ENCODE measurements around the gene TRERF1.

Gene TRERF1

GRCh38 chr6:42420741-42421140, 31.0 kb downstream of the TRERF1 start:
- H3K27ac Mint-ChIP-seq, result no peak overlapping the region
- peaks cover 76% of the 10 kb centered on the region for H3K4me1 Mint-ChIP-seq (ENCODE audit: low read depth)
- DNase-seq, result no peak
- peaks cover 4% of the 10 kb centered on the region for H3K36me3 Mint-ChIP-seq (ENCODE audit: low read depth)
- H3K27me3 Mint-ChIP-seq, result no peaks in the 10 kb centered on the region
- H3K9me3 Mint-ChIP-seq, result no peaks in the 10 kb centered on the region
- H3K4me3 Mint-ChIP-seq, result no peak overlapping the region

GRCh38 chr6:42419490-42420280, 32.0 kb downstream of the TRERF1 start:
- no peak for DNase-seq
- Mint-ChIP-seq H3K27ac (peak overlapping the region; percentile 0), H3K9me3 (no peaks in the 10 kb centered on the region), H3K4me3 (no peak overlapping the region), H3K27me3 (no peaks in the 10 kb centered on the region), H3K36me3 (ENCODE audit: low read depth) (peaks cover 4% of the 10 kb centered on the region), H3K4me1 (ENCODE audit: low read depth) (peaks cover 77% of the 10 kb centered on the region)

- H3K4me3 Mint-ChIP-seq, result no peak overlapping the region
These were observed 33.0 kb downstream of the TRERF1 start for GRCh38 chr6:42418724-42419123.

GRCh38 chr6:42417641-42418112, 34.0 kb downstream of the TRERF1 start:
- Mint-ChIP-seq H3K9me3 (no peaks in the 10 kb centered on the region), H3K27ac (peak overlapping the region; percentile 81)
- DNase-seq, result no peak

More at GRCh38 chr6:42418724-42419123, 33.0 kb downstream of the TRERF1 start:
- H3K36me3 Mint-ChIP-seq (ENCODE audit: low read depth), result peaks cover 4% of the 10 kb centered on the region
- no peak for DNase-seq
- H3K27ac Mint-ChIP-seq, result no peak overlapping the region
- no peaks in the 10 kb centered on the region for H3K9me3 Mint-ChIP-seq
- peaks cover 77% of the 10 kb centered on the region for H3K4me1 Mint-ChIP-seq (ENCODE audit: low read depth)
- no peaks in the 10 kb centered on the region for H3K27me3 Mint-ChIP-seq

GRCh38 chr6:42411406-42411805, 40.3 kb downstream of the TRERF1 start:
- DNase-seq, result peak; percentile 25
- Mint-ChIP-seq H3K4me3 (no peak overlapping the region), H3K9me3 (no peaks in the 10 kb centered on the region), H3K27me3 (no peaks in the 10 kb centered on the region), H3K36me3 (ENCODE audit: low read depth) (peaks cover 9% of the 10 kb centered on the region), H3K27ac (peak overlapping the region; percentile 6), H3K4me1 (ENCODE audit: low read depth) (peaks cover 69% of the 10 kb centered on the region)

More at GRCh38 chr6:42417641-42418112, 34.0 kb downstream of the TRERF1 start:
- H3K4me3 Mint-ChIP-seq, result peak overlapping the region; percentile 30
- peaks cover 71% of the 10 kb centered on the region for H3K4me1 Mint-ChIP-seq (ENCODE audit: low read depth)
- H3K36me3 Mint-ChIP-seq (ENCODE audit: low read depth), result peaks cover 7% of the 10 kb centered on the region
- H3K27me3 Mint-ChIP-seq, result no peaks in the 10 kb centered on the region

- peaks cover 9% of the 10 kb centered on the region for H3K36me3 Mint-ChIP-seq (ENCODE audit: low read depth)
- peaks cover 69% of the 10 kb centered on the region for H3K4me1 Mint-ChIP-seq (ENCODE audit: low read depth)
- H3K4me3 Mint-ChIP-seq, result no peak overlapping the region
These were observed 40.9 kb downstream of the TRERF1 start for GRCh38 chr6:42410861-42411260.

GRCh38 chr6:42409581-42409980, 42.1 kb downstream of the TRERF1 start:
- Mint-ChIP-seq H3K4me1 (ENCODE audit: low read depth) (peaks cover 69% of the 10 kb centered on the region), H3K27ac (no peak overlapping the region), H3K9me3 (no peaks in the 10 kb centered on the region), H3K27me3 (no peaks in the 10 kb centered on the region), H3K4me3 (no peak overlapping the region), H3K36me3 (ENCODE audit: low read depth) (peaks cover 9% of the 10 kb centered on the region)
- DNase-seq, result no peak

More at GRCh38 chr6:42410861-42411260, 40.9 kb downstream of the TRERF1 start:
- no peaks in the 10 kb centered on the region for H3K27me3 Mint-ChIP-seq
- peak overlapping the region; percentile 30 for H3K27ac Mint-ChIP-seq
- H3K9me3 Mint-ChIP-seq, result no peaks in the 10 kb centered on the region
- DNase-seq, result peak; percentile 24

- Mint-ChIP-seq H3K4me1 (ENCODE audit: low read depth) (peaks cover 79% of the 10 kb centered on the region), H3K36me3 (ENCODE audit: low read depth) (peaks cover 9% of the 10 kb centered on the region), H3K4me3 (peak overlapping the region; percentile 10), H3K27me3 (no peaks in the 10 kb centered on the region), H3K9me3 (no peaks in the 10 kb centered on the region), H3K27ac (peak overlapping the region; percentile 60)
- DNase-seq, result peak; percentile 38
These were observed 44.3 kb downstream of the TRERF1 start for GRCh38 chr6:42407379-42407778.

- Mint-ChIP-seq H3K36me3 (ENCODE audit: low read depth) (peaks cover 5% of the 10 kb centered on the region), H3K9me3 (no peaks in the 10 kb centered on the region), H3K27me3 (no peaks in the 10 kb centered on the region), H3K27ac (peak overlapping the region; percentile 60), H3K4me3 (no peak overlapping the region), H3K4me1 (ENCODE audit: low read depth) (peaks cover 85% of the 10 kb centered on the region)
- DNase-seq, result peak; percentile 27
These were observed 45.1 kb downstream of the TRERF1 start for GRCh38 chr6:42406306-42407280.

- Mint-ChIP-seq H3K27ac (peak overlapping the region; percentile 93), H3K4me3 (no peak overlapping the region), H3K36me3 (ENCODE audit: low read depth) (peaks cover 2% of the 10 kb centered on the region), H3K27me3 (no peaks in the 10 kb centered on the region), H3K9me3 (no peaks in the 10 kb centered on the region), H3K4me1 (ENCODE audit: low read depth) (peaks cover 85% of the 10 kb centered on the region)
- peak; percentile 19 for DNase-seq
These were observed 46.7 kb downstream of the TRERF1 start for GRCh38 chr6:42405021-42405420.

- peaks cover 2% of the 10 kb centered on the region for H3K36me3 Mint-ChIP-seq (ENCODE audit: low read depth)
- peak; percentile 53 for DNase-seq
- no peaks in the 10 kb centered on the region for H3K9me3 Mint-ChIP-seq
- H3K27ac Mint-ChIP-seq, result peak overlapping the region; percentile 93
- peaks cover 85% of the 10 kb centered on the region for H3K4me1 Mint-ChIP-seq (ENCODE audit: low read depth)
- H3K4me3 Mint-ChIP-seq, result peak overlapping the region; percentile 44
- no peaks in the 10 kb centered on the region for H3K27me3 Mint-ChIP-seq
These were observed 47.2 kb downstream of the TRERF1 start for GRCh38 chr6:42404484-42404883.

GRCh38 chr6:42403831-42404230, 47.9 kb downstream of the TRERF1 start:
- no peak for DNase-seq
- Mint-ChIP-seq H3K27me3 (no peaks in the 10 kb centered on the region), H3K4me1 (ENCODE audit: low read depth) (peaks cover 85% of the 10 kb centered on the region), H3K9me3 (no peaks in the 10 kb centered on the region), H3K36me3 (ENCODE audit: low read depth) (peaks cover 2% of the 10 kb centered on the region), H3K27ac (peak overlapping the region; percentile 93), H3K4me3 (peak overlapping the region; percentile 44)

- Mint-ChIP-seq H3K27ac (peak overlapping the region; percentile 93), H3K36me3 (ENCODE audit: low read depth) (peaks cover 2% of the 10 kb centered on the region), H3K4me3 (peak overlapping the region; percentile 40), H3K9me3 (no peaks in the 10 kb centered on the region), H3K4me1 (ENCODE audit: low read depth) (peaks cover 87% of the 10 kb centered on the region), H3K27me3 (no peaks in the 10 kb centered on the region)
- DNase-seq, result peak; percentile 29
These were observed 48.3 kb downstream of the TRERF1 start for GRCh38 chr6:42403421-42403820.

- Mint-ChIP-seq H3K9me3 (no peaks in the 10 kb centered on the region), H3K4me3 (peak overlapping the region; percentile 40), H3K27ac (peak overlapping the region; percentile 93), H3K36me3 (ENCODE audit: low read depth) (peaks cover 2% of the 10 kb centered on the region), H3K27me3 (no peaks in the 10 kb centered on the region), H3K4me1 (ENCODE audit: low read depth) (peaks cover 86% of the 10 kb centered on the region)
- peak; percentile 65 for DNase-seq
These were observed 49.5 kb downstream of the TRERF1 start for GRCh38 chr6:42402184-42402583.
